Brain microvascular endothelial cell (primary cell): ENCODE data around the gene UBE2O.
A peak's percentile ranks its signal among the peaks of the same experiment; 100 is the strongest.

Source experiments
- DNase-seq: peaks from one replicate; pipeline ENCODE4 v3.0.0-alpha.2; 2020
- H3K27ac ChIP-seq: fragments of 250-450 bp; sonication (Bioruptor Pico); 2 replicates; pipeline ENCODE4 v1.5.1; 2020; ENCODE audit warnings: mild to moderate bottlenecking, moderate library complexity
- H3K27me3 ChIP-seq: fragments of 250-450 bp; sonication (Bioruptor Pico); replicated peaks from 2 replicates; pipeline ENCODE4 v1.5.1; 2020; ENCODE audit warnings: mild to moderate bottlenecking
- H3K36me3 ChIP-seq: fragments of 250-450 bp; sonication (Bioruptor Pico); replicated peaks from 2 replicates; pipeline ENCODE4 v1.5.1; 2020; ENCODE audit warnings: mild to moderate bottlenecking
- H3K4me3 ChIP-seq: 2 replicates; pipeline ENCODE4 v1.5.1; 2011; ENCODE audit warnings: low read depth, mild to moderate bottlenecking, control low read depth, low read length, moderate library complexity
- in situ Hi-C: cut with HindIII; loops from 2 replicates; pipeline ENCODE4 v1.10.0; 2017; ENCODE audit warnings: low sequenced_read_pairs, low pct_ligation_motif_present
- TF ChIP-seq, protein P1 (sequence below): IDR thresholded peaks from 2 replicates; pipeline ENCODE4 v1.5.1; 2011; ENCODE audit warnings: low read depth, mild to moderate bottlenecking, moderate library complexity, low read length, control low read depth, inconsistent platforms; ENCODE audit errors: missing control alignments

UBE2O gene

DNA sequence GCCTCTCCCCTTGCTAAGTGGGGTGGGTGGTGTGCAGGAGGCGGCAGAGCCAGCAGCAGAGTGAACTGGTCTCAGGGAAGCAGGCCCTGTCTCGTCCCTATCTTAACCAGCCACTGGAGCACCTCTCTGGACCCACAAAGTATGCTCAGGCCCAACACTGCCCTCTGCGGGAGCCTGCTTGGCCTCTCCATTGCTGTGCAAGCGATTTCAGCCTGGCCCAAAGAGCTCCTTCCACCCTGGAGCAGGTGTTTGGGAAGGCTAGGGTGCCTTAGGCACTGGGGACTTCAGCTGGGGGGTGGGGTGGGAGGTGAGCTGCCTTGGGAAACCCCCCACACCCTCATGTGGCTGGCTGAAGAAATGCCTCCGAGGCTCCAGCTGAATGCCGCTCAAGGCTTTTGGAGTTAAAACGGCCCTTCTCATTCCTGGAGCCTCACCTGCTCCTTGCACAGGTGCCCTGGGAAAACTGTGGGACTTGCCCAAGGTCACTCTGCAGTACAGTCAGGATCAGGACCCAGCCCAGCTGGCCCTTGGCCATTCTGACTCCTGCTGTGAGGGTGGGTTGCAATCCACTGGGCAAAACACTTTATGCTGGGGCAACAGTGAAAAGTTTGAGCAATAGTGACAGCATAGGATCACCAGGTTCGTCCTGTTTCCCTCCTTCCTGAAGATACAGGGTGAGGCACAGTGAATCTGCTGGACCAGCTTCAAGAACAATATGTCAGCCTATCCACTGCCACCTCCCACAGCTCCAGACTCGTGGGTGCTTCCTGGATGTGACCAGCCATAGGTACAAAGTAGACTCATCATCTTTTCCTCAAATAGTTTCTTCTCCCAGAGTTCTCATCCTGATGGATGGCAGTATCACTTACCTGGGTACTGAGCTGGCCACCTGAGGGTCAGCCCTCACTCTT lies 5.9 kb upstream of the UBE2O start:
- no peaks in the 10 kb centered on the region for H3K36me3 ChIP-seq
- TF ChIP-seq, protein P1, sequence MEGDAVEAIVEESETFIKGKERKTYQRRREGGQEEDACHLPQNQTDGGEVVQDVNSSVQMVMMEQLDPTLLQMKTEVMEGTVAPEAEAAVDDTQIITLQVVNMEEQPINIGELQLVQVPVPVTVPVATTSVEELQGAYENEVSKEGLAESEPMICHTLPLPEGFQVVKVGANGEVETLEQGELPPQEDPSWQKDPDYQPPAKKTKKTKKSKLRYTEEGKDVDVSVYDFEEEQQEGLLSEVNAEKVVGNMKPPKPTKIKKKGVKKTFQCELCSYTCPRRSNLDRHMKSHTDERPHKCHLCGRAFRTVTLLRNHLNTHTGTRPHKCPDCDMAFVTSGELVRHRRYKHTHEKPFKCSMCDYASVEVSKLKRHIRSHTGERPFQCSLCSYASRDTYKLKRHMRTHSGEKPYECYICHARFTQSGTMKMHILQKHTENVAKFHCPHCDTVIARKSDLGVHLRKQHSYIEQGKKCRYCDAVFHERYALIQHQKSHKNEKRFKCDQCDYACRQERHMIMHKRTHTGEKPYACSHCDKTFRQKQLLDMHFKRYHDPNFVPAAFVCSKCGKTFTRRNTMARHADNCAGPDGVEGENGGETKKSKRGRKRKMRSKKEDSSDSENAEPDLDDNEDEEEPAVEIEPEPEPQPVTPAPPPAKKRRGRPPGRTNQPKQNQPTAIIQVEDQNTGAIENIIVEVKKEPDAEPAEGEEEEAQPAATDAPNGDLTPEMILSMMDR: peak; percentile 86
- DNase-seq: peak; percentile 52
- H3K27ac ChIP-seq: no peak overlapping the region
- in situ Hi-C loops: no loop called here
- H3K27me3 ChIP-seq: no peaks in the 10 kb centered on the region
- no peak overlapping the region for H3K4me3 ChIP-seq

DNA sequence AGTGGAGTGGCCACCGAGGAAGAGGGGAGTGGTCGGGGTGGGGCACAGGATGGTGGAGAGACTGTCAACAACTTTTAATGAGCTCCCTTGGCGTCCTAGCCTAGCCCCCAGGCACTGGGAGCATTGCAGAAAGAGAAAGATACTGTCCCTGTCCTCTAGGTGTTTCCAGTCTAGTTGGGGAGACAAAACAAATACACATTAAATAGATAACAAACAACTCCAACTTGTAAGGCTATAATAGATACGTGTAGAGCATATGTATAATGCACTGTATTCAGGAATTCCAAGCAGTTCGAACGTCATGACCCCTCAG lies 435 bp upstream of the UBE2O start:
- Histone ChIP-seq H3K36me3 (no peaks in the 10 kb centered on the region), H3K4me3 (no peak overlapping the region), H3K27me3 (no peaks in the 10 kb centered on the region), H3K27ac (no peak overlapping the region)
- no peak for DNase-seq
- TF ChIP-seq, protein P1: no peak
- in situ Hi-C loops: no loop called here

DNA sequence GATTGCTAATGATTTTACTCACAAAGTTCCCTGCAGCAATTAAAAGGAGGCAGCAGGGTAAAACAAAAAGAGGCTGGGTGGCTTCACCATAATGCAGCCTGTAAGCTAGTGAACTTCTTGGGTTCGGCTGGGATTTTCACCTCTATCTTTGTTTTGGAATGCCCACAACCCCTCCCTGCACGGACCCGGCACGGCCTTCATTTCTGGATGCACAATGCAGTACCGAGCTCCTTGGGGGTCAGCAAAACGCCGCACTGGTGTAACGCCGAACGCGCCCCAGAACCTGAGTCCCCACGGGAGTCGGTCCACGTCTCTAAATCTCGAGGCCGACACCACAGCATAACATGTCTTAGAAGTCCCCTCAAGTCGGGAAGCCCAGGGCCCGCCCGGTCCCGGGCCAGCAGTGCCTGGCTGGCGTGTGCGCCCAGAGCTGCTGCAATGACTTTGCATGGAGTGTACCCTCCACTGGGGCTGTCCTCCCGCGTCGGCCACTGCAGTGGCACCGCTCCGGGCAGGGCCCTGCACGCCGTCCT lies 759 bp downstream of the UBE2O start:
- in situ Hi-C loops: no loop called here
- no peak for DNase-seq
- no peak overlapping the region for H3K27ac ChIP-seq
- H3K4me3 ChIP-seq: peak overlapping the region; percentile 74
- no peaks in the 10 kb centered on the region for H3K27me3 ChIP-seq
- H3K36me3 ChIP-seq: no peaks in the 10 kb centered on the region
- TF ChIP-seq, protein P1: no peak

DNA sequence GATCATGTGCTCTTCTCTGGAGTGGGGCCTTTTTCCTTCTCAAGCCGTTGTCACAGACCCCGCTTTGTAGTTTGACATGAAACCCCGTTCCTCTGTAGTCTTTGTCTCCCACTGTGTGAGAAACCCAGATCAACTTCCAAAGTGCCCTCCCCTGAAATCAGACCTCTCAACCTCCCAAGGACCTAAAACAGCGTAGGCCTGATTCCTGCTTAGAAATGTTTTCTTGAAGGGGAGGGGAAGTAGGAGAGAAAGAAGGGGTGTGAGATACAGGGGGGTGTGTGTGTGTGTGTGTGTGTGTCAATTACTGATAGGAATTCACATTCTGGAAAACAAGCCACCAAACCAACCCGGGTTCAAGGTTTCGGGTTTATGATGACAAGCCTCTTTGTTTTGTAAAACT lies 1.4 kb downstream of the UBE2O start:
- DNase-seq: no peak
- H3K36me3 ChIP-seq: no peaks in the 10 kb centered on the region
- in situ Hi-C loops: no loop called here
- H3K27ac ChIP-seq: no peak overlapping the region
- TF ChIP-seq, protein P1: no peak
- no peaks in the 10 kb centered on the region for H3K27me3 ChIP-seq
- H3K4me3 ChIP-seq: peak overlapping the region; percentile 74

DNA sequence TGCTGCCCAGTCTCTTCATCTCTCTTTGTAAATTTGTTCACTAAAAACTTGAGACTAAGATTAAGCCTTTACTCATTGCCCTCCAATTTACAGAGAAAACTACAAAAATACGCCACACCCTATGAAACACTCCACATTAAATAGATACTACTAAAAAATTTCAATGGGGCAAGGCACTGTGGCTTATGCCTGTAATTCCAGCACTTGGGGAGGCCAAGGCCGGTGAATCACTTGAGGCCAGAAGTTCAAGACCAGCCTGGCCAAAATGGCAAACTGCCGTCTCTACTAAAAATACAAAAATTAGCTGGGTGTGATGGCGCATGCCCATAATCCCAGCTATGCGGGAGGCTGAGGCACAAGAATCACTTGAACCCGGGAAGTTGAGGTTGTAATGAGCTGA lies 3.8 kb downstream of the UBE2O start:
- Histone ChIP-seq H3K36me3 (no peaks in the 10 kb centered on the region), H3K27me3 (no peaks in the 10 kb centered on the region), H3K4me3 (no peak overlapping the region), H3K27ac (no peak overlapping the region)
- in situ Hi-C loops: no loop called here
- DNase-seq: no peak
- TF ChIP-seq, protein P1: no peak
